ENCODE measurements around the gene MAPK7. TPM values are rescaled to one million over a fixed set of nuclear protein-coding genes. Genes with fewer than 3 reads are reported as not detected.

The MAPK7 gene
- total RNA-seq, 2 donors from 2014 or later: 42.5 to 47.4 TPM

- DNase-seq (no peak), ATAC-seq (no peak)
- intact Hi-C loops (cut with DNase I, micrococcal nuclease): no loop called here
Measured at GRCh38 chr17:19372011-19372370, 6.3 kb upstream of the MAPK7 start.

DNA sequence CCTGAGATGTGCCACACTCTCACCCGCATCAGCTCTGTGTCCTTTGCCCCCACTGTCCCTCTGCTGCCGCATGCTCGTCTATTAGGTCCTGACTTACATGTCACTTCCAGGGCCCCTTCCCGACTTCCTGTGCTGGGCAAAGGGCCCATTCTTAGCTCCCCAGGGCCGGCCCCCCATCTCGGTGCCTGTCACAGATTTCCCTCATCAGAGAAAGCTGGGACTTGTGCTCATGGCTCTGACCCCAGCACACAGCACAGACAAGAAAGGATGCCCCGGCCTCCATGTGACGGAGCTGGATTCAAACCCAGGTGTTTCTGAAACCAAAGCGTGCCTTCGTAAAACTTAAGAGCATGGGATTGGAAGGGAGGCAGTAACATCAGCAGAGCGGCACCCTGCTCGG lies 5.9 kb upstream of the MAPK7 start:
- intact Hi-C loops (cut with DNase I, micrococcal nuclease): no loop called here
- ATAC-seq: no peak

DNA sequence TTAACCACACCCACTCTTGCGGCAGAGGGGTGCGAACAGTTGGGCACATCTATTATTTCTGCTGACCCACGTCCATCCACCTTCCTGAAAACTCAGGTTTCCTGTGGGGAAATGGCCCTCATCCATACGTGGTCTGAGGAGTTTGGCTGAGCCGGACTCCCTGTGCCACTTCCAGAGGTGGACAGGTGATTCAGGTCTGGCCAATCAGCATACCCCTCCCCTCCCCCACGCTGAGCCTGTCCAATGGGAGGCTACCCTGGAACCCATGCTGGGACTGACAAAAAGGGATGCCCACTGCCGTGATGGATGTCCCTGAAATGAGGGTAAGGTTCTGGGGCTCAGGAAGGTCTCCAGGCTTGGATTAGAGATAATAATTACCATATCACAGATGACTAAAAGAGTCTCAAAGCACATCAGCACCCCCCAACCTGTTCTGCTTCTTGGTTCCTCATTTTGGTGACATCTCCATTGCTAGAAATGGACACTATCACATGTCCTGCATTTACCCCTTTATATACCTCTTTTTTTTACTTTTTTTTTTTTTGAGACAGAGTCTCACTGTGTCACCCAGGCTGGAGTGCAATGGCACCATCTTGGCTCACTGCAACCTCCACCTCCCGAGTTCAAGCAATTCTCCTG lies 5.3 kb upstream of the MAPK7 start:
- DNase-seq (no peak), ATAC-seq (no peak)
- intact Hi-C loops (cut with DNase I, micrococcal nuclease): no loop called here

More for the DNA sequence above, 5.9 kb upstream of the MAPK7 start:
- no peak for DNase-seq

- ATAC-seq: no peak
- no peak for DNase-seq
- intact Hi-C loops (cut with DNase I, micrococcal nuclease): no loop called here
Measured at GRCh38 chr17:19374136-19374535, 4.2 kb upstream of the MAPK7 start.

GRCh38 chr17:19375732-19376131 lies 2.6 kb upstream of the MAPK7 start:
- no peak for DNase-seq
- no peak for ATAC-seq
- intact Hi-C loops (cut with DNase I, micrococcal nuclease): no loop called here

- peak; percentile 14 for ATAC-seq
- intact Hi-C loops (cut with DNase I, micrococcal nuclease): no loop called here
- peak in 1 of 2 donors; percentile 60 for DNase-seq
Measured at GRCh38 chr17:19376811-19377210, 1.5 kb upstream of the MAPK7 start.

GRCh38 chr17:19377602-19378415 lies 489 bp upstream of the MAPK7 start:
- peak; percentile 84 for ATAC-seq
- DNase-seq: peak; percentile 96 to 99
- intact Hi-C loops (cut with DNase I, micrococcal nuclease): no loop called here

GRCh38 chr17:19379361-19380065 lies 1.2 kb downstream of the MAPK7 start:
- no peak for DNase-seq
- intact Hi-C loops (cut with DNase I, micrococcal nuclease): no loop called here
- ATAC-seq: no peak

GRCh38 chr17:19380481-19381301 lies 2.4 kb downstream of the MAPK7 start:
- DNase-seq (peak in 1 of 2 donors; percentile 24), ATAC-seq (no peak)
- intact Hi-C loops (cut with DNase I, micrococcal nuclease): no loop called here

- peak in 1 of 2 donors; percentile 19 for DNase-seq
- ATAC-seq: no peak
- intact Hi-C loops (cut with DNase I, micrococcal nuclease): no loop called here
Measured at GRCh38 chr17:19381361-19381740, 3.1 kb downstream of the MAPK7 start.

- ATAC-seq (no peak), DNase-seq (peak in 1 of 2 donors; percentile 26)
- intact Hi-C loops (cut with DNase I, micrococcal nuclease): no loop called here
Measured at GRCh38 chr17:19381741-19382444, 3.6 kb downstream of the MAPK7 start.

- DNase-seq: peak in 1 of 2 donors; percentile 24
- no peak for ATAC-seq
- intact Hi-C loops (cut with DNase I, micrococcal nuclease): no loop called here
Measured at GRCh38 chr17:19382531-19383444, 4.5 kb downstream of the MAPK7 start.

- no peak for ATAC-seq
- intact Hi-C loops (cut with DNase I, micrococcal nuclease): no loop called here
- peak in 1 of 2 donors; percentile 49 for DNase-seq
Measured at GRCh38 chr17:19383681-19384470, 5.6 kb downstream of the MAPK7 start.

DNA sequence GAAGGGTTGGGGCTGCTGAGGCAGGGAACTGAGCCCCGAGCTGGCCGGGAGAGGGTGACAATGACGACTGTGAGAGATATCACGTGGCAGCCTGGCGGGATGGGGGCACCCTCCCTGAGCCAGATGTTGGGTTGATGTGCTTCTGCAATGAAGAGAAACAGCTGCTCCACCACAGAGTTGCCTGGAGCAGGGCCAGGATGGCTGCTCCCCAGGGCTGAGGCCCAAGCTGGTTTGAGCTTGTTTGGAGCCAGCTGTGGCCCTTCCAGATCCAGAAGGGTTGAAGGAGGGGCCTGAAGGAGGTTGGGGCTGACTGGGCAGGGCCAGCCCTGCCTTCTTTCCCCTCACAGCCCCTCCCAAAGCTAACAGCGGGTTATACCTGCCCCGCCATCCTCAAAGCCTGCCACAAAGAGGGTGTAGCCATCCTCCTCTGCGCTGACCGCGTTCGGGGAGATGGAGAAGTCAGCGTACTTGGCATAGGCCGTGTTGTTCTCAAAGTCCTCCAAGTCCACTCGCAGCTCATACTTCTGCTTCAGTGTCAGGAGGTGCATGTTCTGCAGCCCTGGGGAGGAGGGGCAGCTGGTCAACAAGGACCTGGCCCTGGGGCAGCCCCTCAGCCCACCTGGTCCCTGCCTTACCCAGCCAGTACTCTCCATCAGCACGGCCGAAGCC lies 6.6 kb downstream of the MAPK7 start:
- ATAC-seq: peak; percentile 84
- peak; percentile 89 to 93 for DNase-seq
- intact Hi-C loops (cut with DNase I, micrococcal nuclease): no loop called here

DNA sequence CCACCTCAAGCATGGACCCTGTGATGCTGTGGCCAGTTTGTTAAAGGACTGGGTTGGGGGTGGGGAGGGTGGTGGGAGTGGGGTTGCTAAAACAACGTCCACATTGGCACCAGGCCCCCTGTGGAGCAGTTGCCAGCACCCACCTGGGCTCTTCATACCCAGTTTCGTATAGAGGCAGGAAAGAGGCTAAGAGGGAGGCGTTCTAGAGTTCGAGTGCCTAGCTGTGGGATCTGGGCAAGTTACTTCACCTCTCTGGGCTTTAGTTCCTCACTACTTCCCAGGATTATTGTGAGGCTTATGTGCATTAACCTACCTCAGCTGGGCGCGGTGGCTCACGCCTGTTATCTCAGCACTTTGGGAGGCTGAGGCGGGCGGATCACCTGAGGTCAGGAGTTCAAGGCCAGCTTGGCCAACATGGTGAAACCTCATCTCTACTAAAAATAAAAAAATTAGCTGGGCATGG lies 7.3 kb downstream of the MAPK7 start:
- no peak for ATAC-seq
- intact Hi-C loops (cut with DNase I, micrococcal nuclease): no loop called here
- DNase-seq: peak in 1 of 2 donors; percentile 24

Measured in left colon (tissue), 2 donors.